ENCODE measurements around the gene RCAN3.

Gene RCAN3

DNA sequence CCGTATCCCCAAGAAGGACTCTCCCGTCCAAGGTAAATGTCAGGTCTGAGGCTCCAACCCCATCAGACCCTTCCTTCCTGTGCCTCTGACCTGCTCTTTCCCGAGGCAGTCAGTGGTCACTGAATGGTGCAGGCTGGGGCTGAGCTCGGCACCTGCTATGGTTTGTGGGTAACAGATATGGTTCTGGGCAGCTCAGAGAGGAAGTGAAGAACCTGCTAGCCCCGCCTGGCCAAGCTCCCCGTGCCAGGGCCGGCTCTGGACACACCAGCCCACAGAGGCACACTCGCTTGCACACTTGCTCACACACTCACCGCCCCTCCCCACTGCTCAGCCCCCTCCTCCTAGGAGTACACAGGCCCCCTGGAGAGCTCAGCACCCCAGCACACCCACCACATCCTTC is 69.7 kb downstream of the RCAN3 start:
- DNase-seq (ENCODE audit: low read depth in 1 of 2, low spot score in 1 of 2): no peak

DNA sequence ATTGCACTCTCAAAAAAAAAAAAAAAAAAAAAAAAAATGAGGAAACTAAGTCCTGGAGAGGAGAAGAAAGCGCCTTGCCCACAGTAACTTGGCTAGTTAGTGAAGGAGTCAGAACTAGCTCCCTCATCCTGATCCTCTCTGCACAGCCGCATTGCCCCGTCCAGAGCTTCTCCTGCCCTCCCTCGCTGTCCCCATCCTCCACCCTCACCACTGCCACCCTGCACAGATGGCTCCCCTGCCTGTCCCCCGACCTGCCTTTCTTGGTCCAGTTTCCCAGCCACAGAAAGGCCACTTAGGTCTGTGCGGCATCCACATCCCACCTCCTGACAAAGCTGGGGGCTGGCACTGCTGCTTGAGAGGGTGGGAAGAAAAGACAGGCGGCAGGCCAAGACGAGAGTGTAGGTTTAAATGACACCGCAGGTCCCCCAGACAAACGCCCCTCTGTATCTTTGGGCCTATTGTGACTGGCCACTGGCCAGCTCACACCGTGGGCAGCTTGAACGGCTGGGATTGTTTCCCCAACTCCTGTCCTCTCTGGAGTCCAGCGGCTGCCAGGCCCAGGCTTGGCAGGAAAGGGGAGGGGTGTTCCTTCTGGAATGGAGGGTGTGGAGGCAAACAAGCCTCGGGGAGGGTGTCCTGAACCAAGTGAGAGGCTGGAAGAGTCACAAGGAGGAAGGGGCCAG is 73.4 kb downstream of the RCAN3 start:
- DNase-seq (ENCODE audit: low read depth in 1 of 2, low spot score in 1 of 2): no peak

DNA sequence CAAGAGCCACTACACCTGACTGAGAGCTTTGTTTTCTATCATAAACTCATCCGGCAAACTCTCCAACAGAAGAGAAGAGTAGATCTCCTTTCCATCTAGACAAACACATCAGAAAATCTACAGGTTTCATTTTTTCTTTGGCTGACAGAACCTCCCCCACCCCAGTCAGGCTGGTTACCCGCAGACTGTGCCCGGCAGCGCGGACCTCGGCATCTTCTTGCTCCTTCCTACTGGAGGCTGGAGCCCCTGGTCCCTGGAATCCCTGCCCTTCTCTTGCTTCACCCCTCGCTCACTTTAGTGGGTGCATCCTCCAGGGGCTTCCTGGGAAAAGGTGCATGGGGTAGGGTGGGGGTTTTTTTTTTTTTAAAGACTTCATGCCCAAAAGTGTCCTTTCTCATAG is 76.2 kb downstream of the RCAN3 start:
- DNase-seq (ENCODE audit: low read depth in 1 of 2, low spot score in 1 of 2): no peak

DNA sequence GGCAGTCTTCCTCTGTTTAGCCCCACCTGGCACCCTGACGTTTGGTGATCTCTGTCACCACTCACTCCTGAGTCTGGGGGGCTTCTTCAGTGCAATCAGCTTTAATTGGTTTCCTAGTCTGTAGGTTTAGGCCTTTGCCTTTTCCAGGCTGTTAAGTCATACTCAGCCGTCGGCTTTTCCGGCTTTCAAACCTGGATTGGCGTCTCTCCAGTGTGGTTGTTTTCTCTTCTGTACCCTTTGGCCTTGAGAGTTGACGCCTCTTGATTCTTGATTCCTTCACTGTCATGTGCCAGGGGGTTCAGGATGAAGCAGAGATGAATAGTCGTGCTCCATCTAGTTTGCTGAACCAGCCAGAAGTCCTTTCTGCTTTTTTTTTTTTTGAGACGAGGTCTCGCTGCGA is 78.1 kb downstream of the RCAN3 start:
- DNase-seq (ENCODE audit: low read depth in 1 of 2, low spot score in 1 of 2): no peak

DNA sequence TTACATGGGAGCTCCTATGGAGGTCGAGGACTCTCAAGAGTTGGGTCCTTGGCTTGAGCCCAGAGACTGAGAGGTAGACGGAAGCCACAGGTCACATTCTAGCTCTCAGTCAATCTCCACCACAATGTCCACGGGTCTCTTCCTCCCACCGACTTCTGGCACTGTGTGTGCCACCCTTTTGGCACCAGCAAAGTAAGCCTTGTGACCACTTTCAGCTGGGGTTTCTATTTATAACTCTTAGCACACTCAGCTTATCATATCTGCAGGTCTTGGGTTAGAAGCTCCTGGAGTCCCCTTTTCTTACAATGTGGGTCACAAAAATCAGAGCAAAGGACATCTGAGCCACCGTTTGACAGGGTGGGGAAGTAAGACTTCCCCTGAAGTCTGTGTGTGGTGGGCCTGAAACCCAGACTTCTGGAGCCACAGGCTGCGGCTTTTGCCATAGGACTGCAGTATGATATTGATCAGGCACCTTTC is 81.6 kb downstream of the RCAN3 start:
- no peak for DNase-seq (ENCODE audit: low read depth in 1 of 2, low spot score in 1 of 2)

DNA sequence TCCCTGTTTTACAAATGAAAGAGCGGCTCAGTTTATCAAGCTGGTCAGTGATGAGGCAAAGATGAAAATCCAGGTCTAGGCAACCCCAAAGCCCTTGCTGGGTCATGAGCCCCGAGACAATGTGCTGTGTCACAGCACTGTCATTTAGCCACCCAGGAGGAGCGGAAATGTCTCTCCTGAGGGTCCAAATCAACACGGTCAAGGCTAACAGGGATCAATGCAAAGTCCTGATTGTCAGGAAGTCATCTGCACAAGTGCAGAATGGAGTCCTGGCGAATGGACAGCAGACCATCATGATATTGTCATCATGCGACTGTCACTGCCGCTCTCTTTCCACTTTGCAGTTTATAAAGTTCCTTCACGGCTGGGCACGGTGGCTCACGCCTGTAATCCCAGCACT is 83.5 kb downstream of the RCAN3 start:
- DNase-seq (ENCODE audit: low read depth in 1 of 2, low spot score in 1 of 2): no peak

DNA sequence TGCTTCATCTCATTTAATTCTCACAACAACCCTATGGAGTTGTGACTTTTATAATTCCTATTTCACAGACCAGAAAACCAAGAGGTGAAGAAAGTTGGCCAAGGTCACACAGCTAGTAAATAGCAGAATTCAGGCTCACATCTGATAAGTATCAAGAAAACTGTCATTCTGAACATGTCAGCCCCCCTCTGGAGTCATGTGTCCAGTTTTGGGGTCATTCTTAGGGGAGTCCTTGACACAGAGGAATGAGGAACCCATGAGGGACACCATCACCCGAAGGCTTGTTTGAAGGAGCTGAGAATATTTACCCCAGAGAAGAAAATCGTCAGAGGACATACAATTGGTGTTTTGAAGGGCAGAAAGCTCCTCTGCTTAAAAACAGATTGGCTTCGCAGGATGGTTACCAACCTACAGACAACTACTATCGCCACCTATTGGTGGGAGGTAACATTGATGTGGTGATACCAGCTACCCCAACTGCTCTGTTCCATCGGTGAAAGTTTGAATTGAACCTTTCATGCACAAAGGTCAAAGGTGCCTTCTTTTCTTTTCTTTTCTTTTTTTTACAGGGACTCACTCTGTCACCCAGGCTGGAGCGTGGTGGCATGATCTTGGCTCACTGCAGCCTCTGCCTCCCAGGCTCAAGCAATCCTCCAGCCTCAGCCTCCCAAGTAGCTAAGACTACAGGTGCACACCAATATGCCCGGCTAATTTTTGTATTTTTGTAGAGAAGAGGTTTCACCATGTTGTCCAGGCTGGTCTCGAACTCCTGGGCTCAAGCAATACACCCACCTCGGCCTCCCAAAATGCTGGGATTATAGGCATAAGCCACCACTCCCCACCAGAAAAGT is 84.6 kb downstream of the RCAN3 start:
- peak in 1 of 2 donors; percentile 18 for DNase-seq (ENCODE audit: low read depth in 1 of 2, low spot score in 1 of 2)

DNA sequence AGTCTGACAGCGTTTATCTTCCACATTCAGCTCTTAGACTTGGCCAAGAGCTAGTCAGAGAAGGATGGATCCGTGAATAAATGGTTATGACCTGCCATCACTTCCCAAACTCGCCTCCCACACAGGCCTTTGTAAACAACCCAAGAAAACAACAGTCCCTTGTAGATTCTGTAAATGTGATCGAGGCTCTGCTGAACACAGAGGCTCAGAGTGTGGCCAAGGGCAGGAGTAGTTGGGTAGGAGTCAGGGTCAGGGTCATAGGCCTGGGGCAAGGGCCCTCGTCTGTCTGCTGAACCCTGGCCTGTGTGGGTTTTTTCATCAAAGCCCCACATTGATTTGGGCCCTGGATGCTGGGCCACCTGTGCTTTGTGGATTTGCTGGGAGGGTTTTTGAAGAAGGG is 85.9 kb downstream of the RCAN3 start:
- DNase-seq (ENCODE audit: low read depth in 1 of 2, low spot score in 1 of 2): no peak

DNA sequence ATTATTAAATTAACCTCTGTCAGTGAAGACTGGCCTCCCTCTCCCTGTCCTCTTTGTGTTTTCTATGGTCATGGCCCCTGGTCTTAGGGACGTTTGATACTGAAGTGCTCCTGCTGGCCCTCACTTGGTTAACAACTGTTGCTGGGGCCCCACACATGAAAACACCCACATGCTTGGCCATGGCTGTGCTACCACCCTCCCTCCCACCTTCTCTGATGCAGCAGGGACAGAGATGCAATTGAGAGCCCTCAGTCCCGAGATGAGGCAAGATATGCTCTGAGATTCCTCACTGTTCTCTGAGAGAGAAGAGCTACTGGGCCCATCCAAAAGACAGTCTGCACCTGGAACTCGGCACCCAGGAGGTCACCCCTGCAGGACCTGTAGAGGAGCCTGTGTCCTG is 86.6 kb downstream of the RCAN3 start:
- no peak for DNase-seq (ENCODE audit: low read depth in 1 of 2, low spot score in 1 of 2)

Data from activated T-helper 1 cell treated with anti-CD3 and anti-CD28 coated beads, Interleukin-2, amount 50 U/mL, for 16 hours (primary cell).